ENCODE data around the gene PASK.

The PASK gene

DNA sequence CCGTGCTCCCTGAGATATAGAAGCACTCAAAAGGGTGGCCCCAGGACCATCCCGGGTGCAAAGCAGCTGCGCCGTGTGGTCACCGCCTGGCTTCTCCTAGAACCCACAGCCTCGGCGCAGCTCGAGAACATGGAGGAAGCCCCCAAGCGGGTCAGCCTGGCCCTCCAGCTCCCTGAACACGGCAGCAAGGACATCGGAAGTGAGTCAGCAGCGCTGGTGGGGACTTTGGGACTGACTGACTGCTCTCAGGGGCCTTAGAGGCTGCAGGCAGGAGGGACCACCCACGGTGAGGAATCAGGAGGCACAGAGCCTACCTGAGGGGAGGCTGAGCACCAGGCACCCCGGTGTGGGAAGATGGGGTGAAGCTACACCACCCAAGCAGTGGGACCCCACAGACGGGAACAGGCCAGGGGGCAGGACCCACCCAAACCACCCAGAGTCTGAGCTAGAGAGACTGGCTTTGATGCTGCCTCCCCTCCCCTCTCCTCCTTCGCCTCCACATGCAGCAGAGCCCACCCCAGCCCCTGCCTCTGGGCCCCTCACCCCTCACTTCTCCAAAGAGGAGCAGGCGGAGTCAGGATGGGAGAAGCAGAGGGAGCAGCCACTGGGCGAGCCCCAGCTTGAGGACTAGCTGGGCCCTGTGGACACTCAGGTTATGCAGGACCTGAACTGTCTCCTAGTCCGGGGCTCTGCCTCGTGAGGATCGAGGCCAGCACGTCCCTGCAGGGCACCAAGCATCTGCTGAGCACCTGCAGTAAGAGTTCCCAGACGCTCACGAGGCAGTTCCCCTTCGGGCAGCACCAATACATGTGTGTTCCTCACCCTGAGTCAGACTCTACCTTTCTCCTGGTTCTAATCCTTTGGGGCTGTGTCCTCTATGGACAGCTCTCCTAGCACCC is 75.9 kb downstream of the PASK start:
- H3K4me3 ChIP-seq (ENCODE audit: low read depth, low read length) = no peak overlapping the region
- DNase-seq (ENCODE audit: low read depth) = no peak
- TF ChIP-seq CTCF (IDR thresholded peaks at IDR 0.05; ENCODE audit: low read depth, low read length, missing control alignments) = no peak

- no peak for TF ChIP-seq CTCF (IDR thresholded peaks at IDR 0.05; ENCODE audit: low read depth, low read length, missing control alignments)
- H3K4me3 ChIP-seq (ENCODE audit: low read depth, low read length) = no peak overlapping the region
- no peak for DNase-seq (ENCODE audit: low read depth)
These were observed 76.6 kb downstream of the PASK start for GRCh38 chr2:241072553-241073165.

GRCh38 chr2:241072151-241072550 is 77.1 kb downstream of the PASK start:
- TF ChIP-seq CTCF (IDR thresholded peaks at IDR 0.05; ENCODE audit: low read depth, low read length, missing control alignments) = no peak
- no peak overlapping the region for H3K4me3 ChIP-seq (ENCODE audit: low read depth, low read length)

GRCh38 chr2:241071677-241072111 is 77.6 kb downstream of the PASK start:
- no peak for DNase-seq (ENCODE audit: low read depth)
- no peak for TF ChIP-seq CTCF (IDR thresholded peaks at IDR 0.05; ENCODE audit: low read depth, low read length, missing control alignments)

More at GRCh38 chr2:241072151-241072550, 77.1 kb downstream of the PASK start:
- DNase-seq (ENCODE audit: low read depth) = no peak

GRCh38 chr2:241070811-241071676 is 78.2 kb downstream of the PASK start:
- TF ChIP-seq CTCF (IDR thresholded peaks at IDR 0.05; ENCODE audit: low read depth, low read length, missing control alignments) = no peak

More at GRCh38 chr2:241071677-241072111, 77.6 kb downstream of the PASK start:
- no peak overlapping the region for H3K4me3 ChIP-seq (ENCODE audit: low read depth, low read length)

GRCh38 chr2:241070361-241070760 is 78.9 kb downstream of the PASK start:
- no peak overlapping the region for H3K4me3 ChIP-seq (ENCODE audit: low read depth, low read length)
- TF ChIP-seq CTCF (IDR thresholded peaks at IDR 0.05; ENCODE audit: low read depth, low read length, missing control alignments) = no peak
- no peak for DNase-seq (ENCODE audit: low read depth)

More at GRCh38 chr2:241070811-241071676, 78.2 kb downstream of the PASK start:
- no peak overlapping the region for H3K4me3 ChIP-seq (ENCODE audit: low read depth, low read length)
- DNase-seq (ENCODE audit: low read depth) = no peak

All from GM12864 (cell line).